CD4-positive, alpha-beta T cell treated with Interleukin-15 for 1 hour (primary cell): ENCODE data around the gene KCNIP3.

Source experiments
- DNase-seq: peaks from one replicate; pipeline ENCODE4 v3.0.0-alpha.2; 2020

KCNIP3 gene

GRCh38 chr2:95329891-95330793 is 33.0 kb downstream of the KCNIP3 start:
- no peak for DNase-seq

GRCh38 chr2:95330794-95331338 is 33.7 kb downstream of the KCNIP3 start:
- DNase-seq, result no peak

DNA sequence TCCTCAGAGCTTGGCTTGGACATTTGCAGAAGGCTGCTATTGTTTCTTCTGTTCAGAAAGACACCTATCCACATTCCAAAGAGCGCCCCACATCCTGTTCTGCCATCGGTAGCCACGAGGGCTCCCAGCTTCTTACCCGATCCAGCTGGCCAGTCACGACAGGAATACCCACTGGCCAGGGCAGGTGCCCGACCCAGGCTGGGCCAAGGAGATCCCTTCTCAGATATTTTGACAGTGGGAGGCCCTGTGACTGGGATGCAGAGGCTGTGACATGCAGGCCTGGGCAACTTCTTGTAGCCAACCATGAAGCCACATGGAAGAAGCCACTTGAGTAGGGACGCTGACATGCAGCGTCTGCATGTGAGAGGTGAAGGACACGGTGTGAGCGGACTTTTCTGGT is 34.5 kb downstream of the KCNIP3 start:
- DNase-seq, result no peak

DNA sequence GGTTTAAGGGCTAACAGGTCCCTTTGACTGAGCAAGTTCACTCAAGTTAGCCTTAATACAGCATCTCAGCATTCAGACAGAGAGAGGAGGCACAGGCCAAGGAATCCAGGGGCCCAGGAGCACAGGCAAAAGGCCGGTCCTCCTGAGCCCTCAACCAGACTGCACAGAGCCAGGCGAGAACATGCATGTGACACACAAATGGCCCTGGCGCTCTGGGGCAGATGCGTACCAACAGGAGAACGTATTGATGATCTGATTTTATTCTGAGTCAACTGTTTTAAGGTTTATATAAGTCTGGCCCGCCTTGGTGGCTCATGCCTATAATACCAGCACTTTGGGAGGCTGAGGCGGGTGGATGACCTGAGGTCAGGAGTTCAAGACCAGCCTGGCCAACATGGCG is 34.9 kb downstream of the KCNIP3 start:
- no peak for DNase-seq

GRCh38 chr2:95333056-95333455 is 35.9 kb downstream of the KCNIP3 start:
- DNase-seq, result no peak

DNA sequence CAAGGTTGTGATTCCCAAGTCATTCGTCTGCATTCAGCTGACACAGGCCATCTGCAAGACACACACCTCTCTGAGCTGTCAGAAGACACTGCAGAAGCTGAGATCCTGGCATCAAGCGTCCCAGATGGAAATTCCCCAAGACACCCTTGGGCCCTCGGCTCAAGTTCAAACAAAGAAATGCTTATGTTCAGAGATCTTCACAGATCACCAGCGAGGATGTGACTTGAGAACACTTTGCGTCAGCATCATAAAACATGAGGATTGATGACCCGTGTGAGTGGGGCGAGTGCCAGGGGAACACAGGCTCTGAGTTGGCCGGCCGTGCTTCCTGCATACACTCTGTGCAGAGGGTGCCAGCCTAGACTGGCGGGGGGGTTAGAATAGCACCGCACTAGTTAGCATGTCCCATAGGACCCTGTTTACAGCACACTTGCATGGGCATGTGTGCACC is 36.8 kb downstream of the KCNIP3 start:
- DNase-seq, result no peak

GRCh38 chr2:95334916-95335641 is 37.9 kb downstream of the KCNIP3 start:
- no peak for DNase-seq

DNA sequence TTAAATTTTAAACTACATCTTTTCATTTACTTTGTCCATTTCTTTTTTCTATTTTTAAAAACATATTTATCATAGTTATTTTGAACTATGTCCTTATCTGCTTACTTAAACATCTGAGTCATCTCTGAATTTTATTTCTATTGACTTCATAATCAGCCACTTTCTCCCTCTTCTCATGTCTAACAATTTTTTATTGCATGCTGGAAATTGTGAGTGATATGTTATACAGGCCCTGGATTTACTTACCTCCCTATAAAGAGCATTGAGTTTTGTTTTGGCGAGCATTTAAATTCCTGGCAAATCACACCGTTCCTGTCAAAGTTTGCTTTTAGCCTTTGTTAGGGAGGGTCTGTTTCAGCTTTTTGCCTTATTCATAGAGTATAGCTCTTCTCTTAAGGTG is 39.3 kb downstream of the KCNIP3 start:
- no peak for DNase-seq

DNA sequence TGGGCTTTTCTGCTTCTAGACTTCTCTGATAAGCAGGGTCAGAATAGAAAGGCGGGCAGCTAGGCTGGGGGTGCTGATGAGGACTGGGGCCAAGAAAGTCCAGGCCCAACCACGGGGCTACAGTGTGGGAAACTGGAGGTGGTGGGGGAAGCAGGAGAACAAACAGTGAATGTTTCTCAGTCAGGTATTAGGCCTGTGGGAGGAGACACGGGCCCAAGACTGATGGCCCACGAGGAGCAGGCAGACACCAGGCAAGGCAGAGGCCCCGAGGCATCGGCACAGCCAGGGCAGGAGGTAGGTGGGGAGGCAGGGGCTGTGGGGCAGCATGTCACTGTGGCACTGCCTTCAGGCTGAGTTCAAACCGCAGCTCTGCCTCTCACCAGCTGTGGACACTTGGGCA is 40.7 kb downstream of the KCNIP3 start:
- no peak for DNase-seq

GRCh38 chr2:95342556-95343320 is 45.6 kb downstream of the KCNIP3 start:
- DNase-seq, result no peak

DNA sequence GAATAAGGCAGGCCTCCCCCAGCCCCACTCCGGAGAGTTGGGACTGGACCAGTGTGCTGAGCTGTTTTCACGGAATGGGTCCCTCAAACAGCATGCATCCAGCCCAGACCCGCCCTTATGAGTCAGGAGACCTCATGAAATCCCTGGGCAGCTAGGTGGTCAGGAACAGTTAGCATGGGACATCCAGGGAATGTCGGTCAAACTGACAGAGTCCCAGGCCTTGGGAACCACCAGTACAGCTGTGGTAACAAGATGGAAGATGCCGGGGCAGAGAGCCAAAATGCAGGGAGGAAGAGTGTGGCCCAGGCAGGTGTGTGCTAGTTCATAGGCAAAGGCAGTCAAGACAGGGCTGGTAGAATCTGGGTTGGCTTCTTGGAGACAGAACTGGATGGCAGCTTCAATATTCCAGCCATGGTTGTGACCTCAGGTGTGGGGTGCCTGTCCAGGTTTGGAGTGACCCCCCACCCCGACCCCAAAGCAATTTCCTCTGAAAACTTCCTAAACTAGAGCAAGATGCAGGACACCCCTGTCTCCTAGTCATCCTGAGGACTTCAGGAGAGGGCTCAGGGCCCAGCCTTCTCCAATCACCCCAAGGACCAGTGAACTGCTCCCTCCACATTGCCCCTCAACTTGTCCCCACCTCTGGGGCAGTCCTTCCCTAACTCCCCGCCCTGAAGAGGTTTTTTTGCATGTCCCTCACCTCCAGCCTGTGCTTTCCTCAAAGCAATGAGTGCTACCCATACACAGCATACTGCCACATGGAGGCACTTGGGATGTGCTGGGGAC is 46.5 kb downstream of the KCNIP3 start:
- DNase-seq, result no peak

- no peak for DNase-seq
Observed at GRCh38 chr2:95344215-95344583, 47.1 kb downstream of the KCNIP3 start.

- DNase-seq, result no peak
Observed at GRCh38 chr2:95344656-95345055, 47.5 kb downstream of the KCNIP3 start.

DNA sequence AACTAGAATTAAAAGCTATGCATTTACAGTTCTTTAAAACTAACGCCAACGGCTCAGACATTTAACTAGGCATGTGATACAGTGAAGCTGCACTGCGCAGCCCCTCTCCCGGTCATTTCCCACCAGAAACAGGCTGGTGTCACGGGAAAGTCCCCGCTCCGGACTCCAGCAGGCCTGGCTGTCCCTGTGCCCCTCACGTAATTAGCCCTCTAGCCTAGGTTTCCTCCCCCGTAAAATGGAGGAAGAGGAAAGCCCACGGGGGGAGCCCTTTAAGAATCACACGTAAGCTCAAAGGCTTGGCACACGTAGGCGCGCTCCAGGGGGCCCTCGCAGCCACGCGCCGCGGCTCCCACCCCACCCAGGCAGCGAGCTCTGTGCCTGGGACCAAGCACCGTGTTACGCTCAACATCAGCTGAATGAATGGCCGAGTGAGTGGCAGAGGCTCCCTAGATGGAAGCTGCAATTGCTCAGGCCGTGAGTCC is 48.0 kb downstream of the KCNIP3 start:
- no peak for DNase-seq

DNA sequence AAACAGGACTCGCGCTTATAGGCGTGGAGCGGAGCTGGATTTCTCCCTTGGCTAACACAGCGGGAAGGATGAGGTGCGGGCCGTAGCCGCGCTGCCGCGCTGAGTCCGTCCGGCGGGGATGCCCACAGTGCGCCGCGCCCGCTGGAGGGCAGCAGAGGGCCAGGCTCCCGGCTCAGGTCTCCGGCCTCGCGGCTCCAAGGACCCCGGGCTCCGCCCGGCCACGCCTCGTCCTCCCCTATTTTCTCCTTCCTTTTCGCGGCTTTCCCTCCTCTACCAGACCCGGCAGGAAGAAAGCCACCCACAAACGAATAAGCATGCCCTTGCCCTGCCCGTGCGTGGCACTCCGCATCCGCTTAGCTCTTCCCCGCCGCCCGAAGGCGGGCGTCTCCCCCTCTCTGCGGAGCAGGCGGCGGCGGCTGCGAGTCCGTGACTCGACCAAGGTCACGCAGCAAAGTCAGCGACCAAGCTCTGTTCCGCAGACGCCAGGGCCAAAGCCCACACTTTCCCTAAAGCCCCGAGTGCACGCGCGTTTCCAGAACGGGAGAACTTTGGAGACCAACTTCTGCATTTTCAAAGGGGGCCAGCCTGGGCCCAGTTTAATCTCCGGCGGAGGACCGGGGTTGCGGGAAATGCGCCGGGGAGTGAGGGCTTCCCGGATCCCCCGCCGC is 48.5 kb downstream of the KCNIP3 start:
- peak; percentile 32 for DNase-seq

GRCh38 chr2:95346231-95346737 is 49.1 kb downstream of the KCNIP3 start:
- no peak for DNase-seq

DNA sequence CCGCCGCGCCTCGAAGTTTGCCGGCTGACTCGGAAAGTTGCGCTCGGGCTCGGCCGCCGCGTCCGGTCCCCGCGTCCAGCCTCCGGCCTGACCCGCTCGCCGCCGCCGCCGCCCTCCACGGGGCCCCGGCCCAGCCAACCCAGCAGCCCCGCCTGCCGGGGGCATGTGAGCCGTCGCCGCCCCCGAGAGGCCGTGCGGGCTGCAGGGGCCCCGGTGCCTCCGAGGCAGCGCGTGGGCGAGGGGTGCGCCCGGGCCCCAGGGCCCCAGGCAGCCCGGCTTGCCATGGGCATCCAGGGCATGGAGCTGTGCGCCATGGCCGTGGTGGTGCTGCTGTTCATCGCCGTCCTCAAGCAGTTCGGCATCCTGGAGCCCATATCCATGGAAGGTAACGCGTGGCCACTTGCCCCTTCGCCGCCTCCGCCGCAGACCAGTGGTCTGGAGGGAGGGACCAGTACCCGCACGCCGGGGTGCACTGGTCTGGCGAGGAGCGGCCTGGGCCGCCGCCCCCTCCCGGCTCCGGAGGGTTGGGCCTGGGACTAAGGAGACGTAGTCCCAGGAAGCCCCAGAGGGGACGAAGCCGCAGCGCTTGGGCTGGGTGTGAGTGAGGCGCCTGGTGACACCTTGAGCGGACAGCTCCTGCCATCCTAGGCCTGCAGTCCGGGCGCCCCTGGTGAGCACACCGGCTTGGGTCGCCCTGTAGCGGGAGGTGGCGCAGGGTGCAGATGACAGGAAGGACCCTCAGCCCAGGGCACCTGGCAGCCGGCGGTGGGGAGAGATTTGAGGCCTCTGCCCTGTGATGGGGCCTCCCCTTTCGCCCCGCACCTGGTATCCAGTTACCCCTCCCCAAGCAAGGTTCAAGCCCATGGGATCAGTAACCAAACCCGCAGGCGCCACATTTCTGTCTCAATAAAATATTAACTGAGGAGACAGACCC is 49.9 kb downstream of the KCNIP3 start:
- no peak for DNase-seq

DNA sequence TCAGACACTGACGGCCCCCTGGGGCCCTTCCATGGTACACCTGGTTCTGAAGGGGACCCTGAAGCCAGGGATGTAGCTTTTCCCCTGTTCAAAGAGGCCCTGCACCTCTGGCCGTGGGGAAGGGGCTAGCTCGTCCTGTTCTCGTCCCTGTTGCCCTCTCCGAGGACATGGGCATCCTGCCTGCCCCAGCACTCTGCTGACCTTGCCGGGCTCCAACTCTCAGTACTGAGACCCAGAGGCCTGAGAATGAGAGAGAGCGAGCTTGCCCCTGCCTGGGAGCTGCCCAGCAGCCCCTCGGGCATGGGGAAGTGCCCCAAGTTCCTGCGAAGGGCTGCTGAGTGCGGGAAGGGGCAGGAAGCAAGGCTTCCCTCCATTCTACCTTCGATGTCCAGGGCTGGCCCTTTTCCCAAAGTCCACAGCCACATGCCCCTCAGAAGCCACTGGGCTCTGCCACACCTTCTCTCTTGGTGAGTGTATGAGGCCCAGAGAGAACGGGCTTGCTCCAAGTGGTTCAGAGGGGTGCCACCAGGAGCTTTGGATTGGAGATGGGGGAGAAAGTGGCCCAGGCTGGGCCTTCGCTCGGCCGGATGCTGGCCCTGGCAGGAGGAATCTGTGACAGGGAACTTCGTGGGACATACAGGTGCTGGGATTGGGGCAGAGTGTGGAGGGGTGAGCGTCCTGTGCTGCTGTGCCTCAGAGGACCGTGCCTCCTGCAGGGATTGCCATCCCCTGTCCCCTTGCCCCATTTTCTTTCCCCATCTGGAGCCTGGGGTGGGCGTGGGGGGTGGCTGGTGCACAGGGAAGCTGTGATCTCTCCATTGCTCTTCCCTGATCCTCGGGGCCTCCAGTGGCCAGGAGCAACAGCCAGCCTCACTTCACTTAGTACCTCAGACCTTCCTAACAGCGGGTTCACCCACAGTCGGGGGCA is 50.8 kb downstream of the KCNIP3 start:
- DNase-seq, result no peak
